Neural crest cell (in vitro differentiated cells): ENCODE measurements around the gene COL11A2. TPM values are rescaled to one million over a fixed set of nuclear protein-coding genes. Genes with fewer than 3 reads are reported as not detected.

Experiments used
- DNase-seq: peaks from one replicate; pipeline ENCODE4 v3.0.0; 2021; ENCODE audit warnings: low read depth, mixed read lengths, low spot score
- H3K27ac Mint-ChIP-seq: one replicate; pipeline ENCODE4 v1.8.0; 2021; ENCODE audit warnings: mild to moderate bottlenecking, mixed read lengths; ENCODE audit not compliant: unreplicated experiment
- H3K27me3 Mint-ChIP-seq: 2 replicates; pipeline ENCODE4 v1.8.0; 2021; ENCODE audit warnings: low read depth, mild to moderate bottlenecking, mixed read lengths
- H3K36me3 Mint-ChIP-seq: 2 replicates; pipeline ENCODE4 v1.8.0; 2021; ENCODE audit warnings: low read depth, mild to moderate bottlenecking, mixed read lengths
- H3K4me1 Mint-ChIP-seq: 2 replicates; pipeline ENCODE4 v1.8.0; 2021; ENCODE audit warnings: mixed read lengths
- H3K4me3 Mint-ChIP-seq: one replicate; pipeline ENCODE4 v1.8.0; 2021; ENCODE audit warnings: mild to moderate bottlenecking, mixed read lengths
- H3K9me3 Mint-ChIP-seq: 2 replicates; pipeline ENCODE4 v1.8.0; 2021; ENCODE audit warnings: mixed read lengths
- microRNA-seq: library from miRNA; unstranded; fragments of <30 nt; microRNA quantifications from one replicate; pipeline ENCODE4, GENCODE V29; 2020
- total RNA-seq: library from RNA; stranded (reverse); gene quantifications from 2 replicates; pipeline ENCODE4 v1.2.1, GENCODE V29; 2021
- TF ChIP-seq, protein P1 (sequence below): fragments of 200-600 bp; sonication (generic); conservative IDR thresholded peaks from 2 replicates; pipeline ENCODE4 v1.5.0; 2021; ENCODE audit warnings: antibody characterized with exemption, mild to moderate bottlenecking

Gene COL11A2
- total RNA-seq, 1 donor from 2014 or later, result 4.2 TPM

DNA sequence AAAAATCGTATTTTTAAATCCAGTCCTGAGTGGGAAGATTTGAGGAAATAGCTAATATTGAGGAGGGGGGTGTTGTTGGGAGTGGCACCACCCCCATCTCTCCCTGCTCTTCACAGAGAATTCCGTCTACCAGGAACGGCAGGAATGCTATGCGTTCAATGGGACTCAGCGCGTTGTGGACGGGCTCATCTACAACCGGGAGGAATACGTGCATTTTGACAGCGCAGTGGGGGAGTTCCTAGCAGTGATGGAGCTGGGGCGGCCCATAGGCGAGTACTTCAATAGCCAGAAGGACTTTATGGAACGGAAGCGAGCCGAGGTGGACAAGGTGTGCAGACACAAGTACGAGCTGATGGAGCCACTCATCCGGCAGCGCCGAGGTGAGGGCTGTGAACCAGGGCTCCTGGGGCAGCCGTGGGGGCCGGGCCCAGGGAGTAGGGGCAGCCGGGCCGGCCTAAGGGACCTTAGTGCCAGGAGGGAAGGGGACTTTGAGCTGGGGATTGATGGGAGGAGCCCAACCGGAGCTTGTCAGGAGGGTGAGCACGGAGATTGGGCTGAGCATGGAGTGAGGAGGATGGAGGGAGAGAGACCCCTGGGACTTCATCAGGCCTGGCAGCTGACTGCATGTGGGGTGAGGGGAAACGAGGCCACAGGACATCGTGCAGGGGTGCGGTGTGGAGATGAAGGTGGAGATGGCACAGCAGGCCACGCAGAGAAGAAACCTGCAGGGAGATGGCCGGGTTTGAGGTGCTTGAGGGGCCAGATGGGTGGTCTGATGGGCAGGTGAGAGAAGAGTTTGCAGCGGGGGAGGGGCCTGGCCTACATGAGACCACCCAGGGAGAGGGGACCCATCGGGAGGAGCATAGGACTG is 75.2 kb downstream of the COL11A2 start:
- peaks cover 7% of the 10 kb centered on the region for H3K4me1 Mint-ChIP-seq
- no peaks in the 10 kb centered on the region for H3K9me3 Mint-ChIP-seq
- TF ChIP-seq, protein P1, sequence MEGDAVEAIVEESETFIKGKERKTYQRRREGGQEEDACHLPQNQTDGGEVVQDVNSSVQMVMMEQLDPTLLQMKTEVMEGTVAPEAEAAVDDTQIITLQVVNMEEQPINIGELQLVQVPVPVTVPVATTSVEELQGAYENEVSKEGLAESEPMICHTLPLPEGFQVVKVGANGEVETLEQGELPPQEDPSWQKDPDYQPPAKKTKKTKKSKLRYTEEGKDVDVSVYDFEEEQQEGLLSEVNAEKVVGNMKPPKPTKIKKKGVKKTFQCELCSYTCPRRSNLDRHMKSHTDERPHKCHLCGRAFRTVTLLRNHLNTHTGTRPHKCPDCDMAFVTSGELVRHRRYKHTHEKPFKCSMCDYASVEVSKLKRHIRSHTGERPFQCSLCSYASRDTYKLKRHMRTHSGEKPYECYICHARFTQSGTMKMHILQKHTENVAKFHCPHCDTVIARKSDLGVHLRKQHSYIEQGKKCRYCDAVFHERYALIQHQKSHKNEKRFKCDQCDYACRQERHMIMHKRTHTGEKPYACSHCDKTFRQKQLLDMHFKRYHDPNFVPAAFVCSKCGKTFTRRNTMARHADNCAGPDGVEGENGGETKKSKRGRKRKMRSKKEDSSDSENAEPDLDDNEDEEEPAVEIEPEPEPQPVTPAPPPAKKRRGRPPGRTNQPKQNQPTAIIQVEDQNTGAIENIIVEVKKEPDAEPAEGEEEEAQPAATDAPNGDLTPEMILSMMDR, result no peak
- H3K27ac Mint-ChIP-seq, result no peak overlapping the region
- no peaks in the 10 kb centered on the region for H3K36me3 Mint-ChIP-seq
- H3K27me3 Mint-ChIP-seq, result peaks cover 99% of the 10 kb centered on the region
- no peak for DNase-seq
- H3K4me3 Mint-ChIP-seq, result no peak overlapping the region

DNA sequence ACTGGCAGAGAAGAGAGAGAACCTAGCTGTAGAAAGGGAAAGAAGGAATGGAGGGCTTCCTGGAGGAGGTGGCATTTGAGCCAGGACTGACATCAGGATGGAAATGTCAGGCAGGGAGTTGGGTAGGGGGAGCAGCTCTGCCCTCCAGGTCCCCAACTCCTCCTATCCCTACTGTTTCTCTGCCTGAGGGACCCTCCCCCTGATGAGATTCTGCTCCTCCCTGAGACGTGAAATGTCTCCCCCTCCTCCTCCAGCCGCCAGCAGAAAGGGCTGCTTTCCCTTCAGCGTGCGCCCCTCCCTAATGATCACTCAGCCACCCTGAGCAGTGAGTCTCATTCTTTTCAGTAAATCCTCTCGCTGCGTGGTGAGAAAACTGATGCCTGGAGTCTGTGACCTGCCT is 75.8 kb downstream of the COL11A2 start:
- Mint-ChIP-seq H3K27me3 (peaks cover 99% of the 10 kb centered on the region), H3K4me3 (no peak overlapping the region)
- DNase-seq, result no peak

DNA sequence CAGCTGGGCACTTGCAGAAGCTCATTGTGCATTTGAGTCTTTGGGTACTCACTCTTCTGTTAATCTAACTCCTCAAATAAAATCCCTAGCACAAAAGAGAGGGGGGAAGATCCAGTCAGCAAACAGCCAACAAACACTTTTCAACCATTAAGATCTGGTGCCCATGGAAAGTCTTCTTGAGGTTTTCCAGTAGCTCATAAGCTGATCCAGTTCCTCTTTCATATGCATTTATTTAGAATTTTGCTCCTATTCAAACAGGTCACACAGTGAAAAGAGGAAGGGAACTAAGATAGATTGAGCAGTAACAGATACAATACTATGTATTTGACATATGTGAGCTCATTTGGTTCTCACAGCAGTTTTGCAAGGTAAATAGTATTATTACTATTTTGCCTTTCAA is 77.9 kb downstream of the COL11A2 start:
- TF ChIP-seq, protein P1, result no peak
- no peak for DNase-seq
- no peak overlapping the region for H3K27ac Mint-ChIP-seq
- no peaks in the 10 kb centered on the region for H3K36me3 Mint-ChIP-seq
- no peaks in the 10 kb centered on the region for H3K9me3 Mint-ChIP-seq
- no peak overlapping the region for H3K4me3 Mint-ChIP-seq
- H3K27me3 Mint-ChIP-seq, result peaks cover 100% of the 10 kb centered on the region
- H3K4me1 Mint-ChIP-seq, result peaks cover 7% of the 10 kb centered on the region

More for the DNA sequence above, 75.8 kb downstream of the COL11A2 start:
- H3K4me1 Mint-ChIP-seq, result peaks cover 7% of the 10 kb centered on the region
- no peaks in the 10 kb centered on the region for H3K36me3 Mint-ChIP-seq
- TF ChIP-seq, protein P1, result no peak
- no peak overlapping the region for H3K27ac Mint-ChIP-seq
- H3K9me3 Mint-ChIP-seq, result no peaks in the 10 kb centered on the region

DNA sequence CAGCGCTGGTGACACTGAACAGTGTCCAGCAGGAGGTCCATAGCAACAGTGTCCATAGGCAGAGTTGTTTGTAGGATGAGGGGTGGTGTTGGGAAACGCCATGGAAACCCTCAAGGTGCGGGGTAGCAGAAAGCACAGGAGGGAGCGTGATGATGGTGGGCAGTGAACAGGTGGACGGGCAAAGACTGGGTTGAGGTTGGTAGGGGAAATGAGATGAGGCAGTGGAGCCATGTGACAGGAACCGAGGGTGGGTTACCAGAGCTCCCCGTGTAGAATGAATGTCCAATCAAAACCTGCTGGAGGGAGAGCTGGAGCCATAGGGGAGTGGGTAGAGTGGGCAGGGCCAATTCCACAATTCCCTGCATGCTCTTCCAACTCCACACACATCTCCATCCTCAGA is 78.5 kb downstream of the COL11A2 start:
- Mint-ChIP-seq H3K27ac (no peak overlapping the region), H3K4me3 (no peak overlapping the region), H3K4me1 (peaks cover 7% of the 10 kb centered on the region), H3K9me3 (no peaks in the 10 kb centered on the region), H3K27me3 (peaks cover 98% of the 10 kb centered on the region), H3K36me3 (no peaks in the 10 kb centered on the region)
- DNase-seq, result no peak
- TF ChIP-seq, protein P1, result no peak

Small RNA genes lying within 50 kb of the gene (microRNA-seq; reads per million reads assigned to microRNA genes)
- 1,126 reads per million, percentile 82 among the genes with 10 or more reads in this experiment for gene MIR219A1

Other genes starting within 250 kb of the COL11A2 start
- gene HLA-DMA, start 239.4 kb downstream of the COL11A2 start, total RNA-seq, result 0.89 and 1.7 TPM in 2 replicates
- gene BRD2, start 223.9 kb downstream of the COL11A2 start, total RNA-seq, result 312 and 329 TPM in 2 replicates
- 1.7 and 2.8 TPM in 2 replicates for gene HLA-DOA, start 182.9 kb downstream of the COL11A2 start, total RNA-seq
- 1.8 and 3.4 TPM in 2 replicates for gene HLA-DPA1, start 118.8 kb downstream of the COL11A2 start, total RNA-seq
- gene HLA-DPB1, start 116.5 kb downstream of the COL11A2 start, total RNA-seq, result 18.7 and 20.4 TPM in 2 replicates
- 31.8 and 33.1 TPM in 2 replicates for gene RXRB, start 8.2 kb upstream of the COL11A2 start, total RNA-seq
- gene SLC39A7, start 8.4 kb upstream of the COL11A2 start, total RNA-seq, result 95.7 and 103 TPM in 2 replicates
- 3.3 and 4.4 TPM in 2 replicates for gene HSD17B8, start 12.2 kb upstream of the COL11A2 start, total RNA-seq
- 61.2 and 61.7 TPM in 2 replicates for gene RING1, start 16.0 kb upstream of the COL11A2 start, total RNA-seq
- gene VPS52, start 79.4 kb upstream of the COL11A2 start, total RNA-seq, result 53.2 and 57.3 TPM in 2 replicates
- 2,299 and 2,407 TPM in 2 replicates for gene RPS18, start 79.6 kb upstream of the COL11A2 start, total RNA-seq
- 2.0 and 2.8 TPM in 2 replicates for gene B3GALT4, start 84.7 kb upstream of the COL11A2 start, total RNA-seq
- 54.5 and 60.6 TPM in 2 replicates for gene WDR46, start 96.8 kb upstream of the COL11A2 start, total RNA-seq
- 54.9 and 61.4 TPM in 2 replicates for gene PFDN6, start 97.1 kb upstream of the COL11A2 start, total RNA-seq
- 51.9 and 56.0 TPM in 2 replicates for gene RGL2, start 106.5 kb upstream of the COL11A2 start, total RNA-seq
- gene TAPBP, start 121.6 kb upstream of the COL11A2 start, total RNA-seq, result 15.4 and 16.2 TPM in 2 replicates
- gene ZBTB22, start 125.3 kb upstream of the COL11A2 start, total RNA-seq, result 23.0 and 23.4 TPM in 2 replicates
- gene DAXX, start 130.5 kb upstream of the COL11A2 start, total RNA-seq, result 85.0 and 88.2 TPM in 2 replicates
- 123 and 124 TPM in 2 replicates for gene KIFC1, start 199.4 kb upstream of the COL11A2 start, total RNA-seq
- 63.5 and 70.5 TPM in 2 replicates for gene PHF1, start 218.5 kb upstream of the COL11A2 start, total RNA-seq
- gene CUTA, start 225.6 kb upstream of the COL11A2 start, total RNA-seq, result 319 and 326 TPM in 2 replicates
- gene SYNGAP1, start 227.6 kb upstream of the COL11A2 start, total RNA-seq, result 72.4 and 73.5 TPM in 2 replicates